HG03025 (cell line): ENCODE results near the gene PURB.
"Not testable (repeated sequence)": the region's sequence is repeated elsewhere in the genome, so short reads cannot be mapped to it uniquely, and the experiment has no call there.

Experiments used
- ATAC-seq: cut with Tn5 transposase; IDR thresholded peaks from one replicate; pipeline ENCODE4 v1.9.1; 2021; ENCODE audit warnings: mild to moderate bottlenecking, moderate library complexity; ENCODE audit not compliant: unreplicated experiment, low FRiP score

Gene PURB

GRCh38 chr7:44885394-44886317, at the start of gene PURB:
PURB (minus strand) TSS chr7:44885530; CDS start chr7:44885348, 182 bp downstream.
- ATAC-seq, result peak; percentile 84

- no peak for ATAC-seq
These were observed 49.7 kb upstream of the PURB start for GRCh38 chr7:44935016-44935415.

DNA sequence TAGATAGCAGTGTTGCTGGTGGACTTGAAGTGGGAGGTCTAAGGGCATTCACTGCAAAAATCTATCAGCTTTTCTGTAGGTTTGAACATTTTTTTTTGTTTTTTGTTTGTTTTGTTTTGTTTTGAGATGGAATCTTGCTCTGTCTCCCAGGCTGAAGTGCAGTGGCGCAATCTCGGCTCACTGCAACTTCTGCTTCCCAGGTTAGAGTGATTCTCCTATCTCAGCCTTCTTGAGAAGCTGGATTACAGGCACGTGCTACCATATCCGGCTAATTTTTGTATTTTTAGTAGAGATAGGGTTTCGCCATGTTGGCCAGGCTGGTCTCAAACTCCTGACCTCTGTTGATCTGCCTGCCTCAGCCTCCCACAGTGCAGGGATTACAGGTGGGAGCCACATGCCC, 49.2 kb upstream of the PURB start:
- not testable (repeated sequence) for ATAC-seq

GRCh38 chr7:44930921-44931320, 45.6 kb upstream of the PURB start:
- ATAC-seq, result no peak

- ATAC-seq, result no peak
These were observed 37.0 kb upstream of the PURB start for GRCh38 chr7:44922351-44922694.

- ATAC-seq, result peak; percentile 51
These were observed 36.4 kb upstream of the PURB start for GRCh38 chr7:44921607-44922350.

DNA sequence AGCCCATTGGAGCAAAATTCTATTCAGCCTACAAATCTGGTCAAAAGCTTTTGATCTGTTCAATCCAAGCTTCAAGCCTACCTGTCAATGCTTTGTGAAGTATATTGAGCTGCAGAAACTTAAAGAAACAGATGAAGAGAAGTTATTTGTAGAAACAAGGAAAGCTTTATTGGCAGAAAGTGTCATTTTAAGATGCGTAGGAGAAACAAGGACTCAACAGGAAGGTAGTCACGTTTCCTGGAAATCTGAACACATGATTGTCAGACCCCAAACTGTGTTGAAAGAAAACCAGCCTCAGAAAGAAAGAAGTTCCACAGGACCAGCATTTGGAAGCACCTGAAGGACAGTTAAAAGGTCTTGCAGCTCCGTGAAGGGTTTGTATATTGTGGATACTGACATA, 34.8 kb upstream of the PURB start:
- ATAC-seq, result no peak

DNA sequence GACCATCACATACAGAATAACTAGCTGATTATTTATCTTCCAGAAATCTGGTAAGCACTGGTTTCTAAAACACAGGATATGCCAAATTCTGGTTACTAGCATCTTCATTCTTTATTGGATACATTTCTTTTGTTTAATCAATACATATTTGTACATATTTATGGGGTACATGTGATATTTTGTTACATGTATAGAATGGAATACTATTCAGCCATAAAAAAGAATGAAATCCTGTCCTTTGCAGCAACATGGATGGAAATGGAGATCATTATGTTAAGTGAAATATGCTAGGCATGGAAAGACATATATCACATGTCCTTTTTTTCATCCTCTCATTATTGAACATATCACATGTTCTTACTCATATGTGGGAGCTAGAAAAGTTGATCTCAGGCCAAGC, 32.7 kb upstream of the PURB start:
- ATAC-seq, result no peak

GRCh38 chr7:44917465-44917864, 32.1 kb upstream of the PURB start:
- ATAC-seq, result no peak

GRCh38 chr7:44914992-44915607, 29.8 kb upstream of the PURB start:
- no peak for ATAC-seq

DNA sequence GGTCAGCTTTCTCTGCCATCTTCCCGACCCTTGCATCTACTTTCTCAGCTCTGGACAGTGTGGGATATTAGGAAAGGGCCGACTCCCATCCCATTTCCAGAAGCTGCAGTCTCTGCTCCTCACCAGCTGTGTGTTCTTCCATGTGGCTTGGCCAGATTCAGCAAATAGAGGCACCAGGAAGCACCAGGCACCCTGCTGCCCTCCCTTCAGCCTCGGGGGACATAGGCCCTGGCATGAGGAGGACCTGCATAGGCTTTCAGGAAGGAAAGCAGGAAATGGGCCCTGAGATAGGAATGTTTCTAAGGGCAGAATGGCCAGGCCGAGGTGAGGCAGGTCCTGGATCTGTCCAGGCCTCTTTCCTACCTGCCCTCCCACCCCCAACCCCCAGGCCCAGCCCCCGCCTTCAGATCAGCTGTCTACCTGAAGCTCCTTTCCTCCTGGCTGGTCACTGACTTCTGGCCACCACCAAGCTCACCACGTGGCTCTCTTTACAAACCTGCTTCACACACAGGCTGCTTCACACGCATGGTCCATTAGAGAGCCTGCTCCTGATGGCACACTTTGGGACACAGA, 27.5 kb upstream of the PURB start:
- ATAC-seq, result no peak

- ATAC-seq, result no peak
These were observed 26.6 kb upstream of the PURB start for GRCh38 chr7:44911911-44912310.

DNA sequence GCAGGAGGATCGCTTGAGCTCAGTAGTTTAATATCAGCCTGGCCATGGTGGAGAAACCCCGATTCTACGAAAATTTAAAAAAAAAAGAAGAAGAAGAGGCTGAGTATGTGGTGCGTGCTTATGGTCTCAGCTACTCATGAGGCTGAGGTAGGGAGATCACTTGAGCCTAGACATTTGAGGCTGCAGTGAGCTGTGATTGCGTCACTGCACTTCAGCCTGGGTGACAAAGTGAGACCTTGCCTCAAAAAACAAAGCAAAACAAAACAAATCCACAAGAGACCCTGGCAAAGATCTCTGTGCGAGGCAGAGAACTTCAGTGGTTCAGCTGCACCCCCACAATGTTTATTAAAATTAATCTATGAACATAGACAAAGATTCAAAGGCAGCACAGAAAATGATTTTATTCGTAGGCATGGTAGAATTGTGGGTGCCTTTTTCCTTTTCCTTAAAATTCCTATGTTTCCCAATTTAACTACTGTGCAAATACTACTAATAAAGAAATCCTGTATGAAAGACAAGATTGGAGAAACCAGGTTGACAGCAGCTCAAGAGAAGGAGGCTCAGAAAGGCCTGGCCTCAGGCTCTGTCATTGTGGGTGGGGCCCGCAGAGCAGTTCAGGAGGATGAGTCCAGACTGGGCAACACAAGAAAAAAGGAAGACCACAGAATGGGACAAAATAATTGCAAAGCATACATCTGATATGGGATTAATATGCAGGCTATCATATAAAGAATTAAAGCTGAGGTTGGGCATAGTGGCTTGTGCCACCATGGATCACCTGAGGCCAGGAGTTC, 24.5 kb upstream of the PURB start:
- ATAC-seq, result no peak

GRCh38 chr7:44906965-44907364, 21.6 kb upstream of the PURB start:
- no peak for ATAC-seq

- ATAC-seq, result no peak
These were observed 19.8 kb upstream of the PURB start for GRCh38 chr7:44905002-44905635.

DNA sequence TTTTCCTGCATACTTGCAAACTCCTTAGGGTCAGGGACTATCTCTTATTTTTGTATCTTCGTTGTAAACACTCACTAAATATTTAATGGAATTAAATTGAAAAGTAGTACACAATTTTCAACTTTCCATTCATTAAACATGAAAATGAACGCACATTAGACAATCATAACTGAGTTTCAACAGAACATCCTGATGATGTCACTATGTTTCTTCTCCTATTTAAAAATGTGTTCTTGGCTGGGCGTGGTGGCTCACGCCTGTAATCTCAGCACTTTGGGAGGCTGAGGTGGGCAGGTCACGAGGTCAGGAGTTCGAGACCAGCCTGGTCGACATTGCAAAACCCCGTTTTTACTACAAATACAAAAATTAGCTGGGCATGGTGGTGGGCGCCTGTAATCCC, 14.1 kb upstream of the PURB start:
- no peak for ATAC-seq

DNA sequence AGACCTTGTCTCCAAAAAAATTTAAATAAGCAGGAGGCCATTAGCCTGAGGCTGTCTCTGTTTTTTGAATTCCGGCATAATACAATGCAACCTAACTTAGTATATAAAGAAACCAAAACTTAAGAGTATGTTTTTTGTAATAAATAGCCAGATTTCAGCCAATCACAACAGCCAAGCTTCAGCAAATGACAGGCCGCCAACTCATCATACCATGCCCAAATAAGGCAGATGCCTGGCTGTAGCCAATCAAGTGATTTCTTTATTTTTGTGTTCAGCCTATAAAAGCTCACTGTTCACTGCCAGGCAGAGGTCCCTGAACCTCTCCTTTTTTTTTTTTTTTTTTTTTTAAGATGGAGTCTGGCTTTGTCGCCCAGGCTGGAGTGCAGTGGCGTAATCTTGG, 12.7 kb upstream of the PURB start:
- no peak for ATAC-seq

- no peak for ATAC-seq
These were observed 12.0 kb upstream of the PURB start for GRCh38 chr7:44897309-44897708.

DNA sequence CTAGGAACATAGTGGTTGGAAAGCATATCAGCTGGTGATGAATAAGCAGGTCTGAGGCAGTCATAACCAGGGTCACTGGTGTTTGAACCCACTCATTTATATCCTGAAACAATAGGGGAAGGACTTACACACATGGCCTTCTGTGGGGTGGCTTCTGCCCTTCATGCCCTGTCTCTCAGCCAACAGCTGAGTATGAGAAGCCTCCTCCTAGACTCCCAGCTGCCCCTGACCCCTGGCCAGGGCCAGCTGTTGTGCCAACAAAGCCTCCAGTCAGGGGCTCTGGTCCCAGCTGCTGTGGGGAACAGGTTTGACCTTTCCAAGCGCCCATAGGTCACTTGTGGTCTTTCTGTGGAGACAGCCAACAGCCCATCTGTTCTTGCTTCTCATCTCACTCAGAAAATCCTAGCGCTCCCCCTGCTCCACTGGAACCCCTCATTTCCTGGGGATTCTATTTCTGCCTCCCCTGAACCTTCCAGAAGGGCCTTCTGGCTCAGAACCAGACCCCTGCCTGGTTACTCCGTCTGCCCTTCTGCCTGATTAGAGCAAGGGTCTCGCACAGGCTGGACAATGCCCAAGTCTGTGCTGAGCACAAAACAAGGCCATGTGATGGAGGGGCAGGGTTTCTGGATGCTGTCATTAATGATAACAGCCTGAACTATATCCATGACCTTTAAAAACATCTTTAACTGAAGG, 9.7 kb upstream of the PURB start:
- ATAC-seq, result no peak
